CD4-positive, alpha-beta T cell treated with Interleukin-1 beta for 1 hour (primary cell): ENCODE measurements around the gene APOL5.
"Not testable (repeated sequence)": the region's sequence is repeated elsewhere in the genome, so short reads cannot be mapped to it uniquely, and the experiment has no call there.

ENCODE experiments used
- DNase-seq, 2 donors: peaks; one replicate each; pipeline ENCODE4 v3.0.0-alpha.2; 2020 to 2022

APOL5 gene

DNA sequence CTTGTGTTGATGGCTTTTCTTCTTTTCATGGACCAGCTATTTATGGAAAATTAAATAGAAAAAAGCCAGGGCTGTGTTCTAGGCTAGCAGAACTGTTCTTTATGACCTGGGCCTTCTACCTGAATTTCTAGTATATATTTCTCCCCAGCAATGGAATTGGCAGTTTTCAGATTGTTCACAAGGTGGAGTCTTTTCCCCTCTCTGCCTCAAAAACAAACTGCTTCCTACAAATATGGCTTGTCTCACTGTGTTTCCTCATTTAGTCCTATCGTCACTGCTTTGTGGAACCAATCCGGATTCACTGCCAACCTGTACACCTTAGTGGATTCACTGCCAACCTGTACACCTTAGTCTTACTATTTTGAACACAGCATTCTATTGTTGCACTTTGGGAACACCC lies 5.0 kb upstream of the APOL5 start:
- DNase-seq = no peak

DNA sequence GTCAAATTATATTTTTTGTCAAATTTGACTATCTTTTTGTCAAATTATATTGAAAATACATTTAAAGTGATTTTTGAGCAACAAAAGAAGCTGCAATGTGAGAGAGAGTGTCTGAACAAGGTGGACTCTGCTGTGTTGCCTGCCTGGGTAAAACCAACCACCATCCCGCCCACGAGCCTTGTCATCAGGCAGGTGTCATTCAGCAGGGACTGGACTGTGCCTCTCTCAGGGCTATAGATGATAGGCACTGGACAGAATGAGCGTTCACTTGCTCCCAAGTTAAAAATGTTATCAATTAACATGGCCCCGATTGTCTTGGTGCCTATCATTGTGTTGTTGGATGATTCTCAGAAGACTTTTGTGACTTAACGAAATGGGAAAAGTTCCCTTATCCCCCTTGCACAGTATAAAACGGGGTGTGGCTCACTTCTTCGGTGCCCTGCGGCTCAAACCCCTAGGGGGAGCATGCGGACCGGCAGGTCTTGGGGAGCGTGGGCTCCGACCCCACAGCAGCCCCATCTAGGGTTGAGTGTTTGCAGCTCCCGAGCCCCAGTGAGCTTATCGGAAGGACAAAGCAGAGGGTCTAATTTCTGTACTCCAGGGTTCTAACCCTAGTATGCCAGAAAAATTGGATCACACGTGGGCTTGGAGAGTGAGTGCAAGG lies 1.7 kb downstream of the APOL5 start:
- DNase-seq = no peak

DNA sequence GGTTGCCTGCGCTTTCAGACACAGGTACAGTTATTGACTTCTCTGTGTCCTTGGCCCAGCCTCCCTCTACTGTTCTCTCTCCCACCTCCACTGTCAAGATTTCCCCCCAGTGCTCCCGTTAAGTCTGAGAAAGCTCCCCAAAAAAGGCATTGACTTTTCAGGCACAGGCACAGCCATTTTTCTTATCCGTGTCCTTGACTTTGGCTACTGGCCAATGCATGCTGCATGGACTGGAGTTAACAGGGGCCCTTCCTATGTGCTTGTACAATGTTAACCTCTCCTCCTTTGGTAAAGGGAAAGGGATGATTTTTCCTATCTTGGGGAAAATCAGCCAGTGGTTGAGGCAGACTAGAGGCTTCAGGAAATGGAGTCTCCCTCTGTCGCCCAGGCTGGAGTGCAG lies 4.3 kb downstream of the APOL5 start:
- DNase-seq = no peak

- DNase-seq = no peak
These were observed 7.8 kb downstream of the APOL5 start for GRCh38 chr22:35725521-35725920.

DNA sequence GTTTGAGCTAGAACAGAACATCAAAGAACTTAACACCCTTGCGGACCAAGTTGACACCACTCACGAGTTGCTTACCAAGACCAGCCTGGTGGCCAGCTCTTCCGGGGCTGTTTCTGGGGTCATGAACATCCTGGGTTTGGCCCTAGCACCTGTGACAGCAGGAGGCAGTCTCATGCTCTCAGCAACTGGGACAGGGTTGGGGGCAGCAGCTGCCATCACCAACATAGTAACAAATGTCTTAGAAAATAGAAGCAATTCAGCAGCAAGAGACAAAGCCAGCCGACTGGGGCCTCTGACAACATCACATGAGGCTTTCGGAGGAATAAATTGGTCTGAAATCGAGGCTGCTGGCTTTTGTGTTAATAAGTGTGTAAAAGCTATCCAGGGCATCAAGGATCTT lies 8.7 kb downstream of the APOL5 start:
- DNase-seq = no peak

DNA sequence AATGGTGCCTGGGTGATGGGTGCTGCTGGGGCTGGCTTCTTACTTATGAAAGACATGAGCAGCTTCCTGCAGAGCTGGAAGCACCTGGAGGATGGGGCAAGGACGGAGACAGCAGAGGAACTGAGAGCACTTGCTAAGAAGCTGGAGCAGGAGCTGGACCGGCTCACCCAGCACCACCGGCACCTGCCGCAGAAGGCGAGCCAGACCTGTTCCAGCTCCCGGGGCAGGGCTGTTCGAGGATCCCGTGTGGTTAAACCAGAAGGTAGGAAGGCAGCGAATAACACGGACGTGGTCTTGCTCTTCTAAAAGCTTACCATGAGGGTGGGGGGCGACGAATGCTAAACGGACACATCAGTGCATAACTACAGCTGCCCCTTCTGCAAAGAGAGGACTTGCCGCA lies 9.3 kb downstream of the APOL5 start:
- no peak for DNase-seq

DNA sequence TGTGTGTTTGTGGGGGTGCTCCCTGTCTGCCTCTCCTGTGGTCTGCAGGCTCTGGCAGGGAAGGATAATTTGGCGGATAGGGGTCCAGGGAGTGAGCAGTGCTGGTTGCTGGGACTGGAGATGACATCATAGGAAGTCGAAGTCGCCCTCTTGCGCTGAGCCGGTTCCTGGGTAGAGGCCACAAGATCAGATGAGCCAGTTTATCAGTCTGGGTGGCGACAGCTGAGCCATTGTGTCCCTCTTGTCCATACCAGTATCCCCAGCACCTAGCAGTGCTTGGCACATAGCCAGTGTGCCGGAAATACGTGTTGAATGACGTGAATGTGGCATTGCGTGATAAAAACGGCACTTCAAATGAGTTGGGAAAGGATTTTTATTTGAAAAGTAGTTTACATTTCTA lies 9.8 kb downstream of the APOL5 start:
- DNase-seq = no peak

- DNase-seq = peak in 1 of 2 donors; percentile 4
These were observed 11.1 kb downstream of the APOL5 start for GRCh38 chr22:35728639-35729308.

DNA sequence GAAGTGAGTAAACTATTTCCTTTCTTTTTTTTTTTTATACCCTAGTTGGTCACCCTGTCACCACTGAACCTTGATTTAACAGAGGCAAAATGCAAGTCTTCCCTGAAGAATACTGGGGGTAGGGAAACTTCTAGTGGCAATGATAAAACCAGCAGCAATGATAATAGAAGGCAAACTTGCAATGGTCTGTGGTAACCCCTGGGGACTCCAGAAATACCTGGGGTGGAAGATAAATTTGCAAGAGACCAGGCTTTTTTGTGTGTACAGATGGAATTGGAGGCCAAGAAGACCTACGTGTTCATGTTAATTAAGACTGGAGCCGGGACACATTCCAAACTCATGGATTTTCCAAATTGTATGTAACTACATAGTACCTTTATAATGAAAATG lies 11.6 kb downstream of the APOL5 start:
- no peak for DNase-seq

GRCh38 chr22:35731321-35731720 lies 13.6 kb downstream of the APOL5 start:
- no peak for DNase-seq

DNA sequence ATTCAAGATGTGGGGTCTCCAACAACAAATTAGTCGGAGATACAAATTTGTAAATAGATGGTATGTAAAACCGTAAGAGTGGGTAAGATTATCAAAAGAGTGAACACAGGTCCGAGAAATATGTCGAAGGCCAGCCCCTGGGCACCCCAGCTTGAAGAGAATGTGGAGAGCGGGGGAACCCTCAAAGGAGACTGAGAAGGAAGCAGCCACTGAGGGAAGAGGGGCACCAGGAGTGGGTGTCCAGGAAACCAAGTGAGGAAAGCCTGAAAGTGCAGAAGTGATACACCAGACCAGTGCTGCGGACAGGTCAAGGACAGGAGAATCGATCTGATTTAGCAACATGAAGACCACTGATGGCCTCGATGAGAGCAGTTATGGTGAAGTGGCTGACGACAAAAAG lies 14.4 kb downstream of the APOL5 start:
- DNase-seq = no peak

- DNase-seq = no peak
These were observed 15.4 kb downstream of the APOL5 start for GRCh38 chr22:35733036-35733435.

DNA sequence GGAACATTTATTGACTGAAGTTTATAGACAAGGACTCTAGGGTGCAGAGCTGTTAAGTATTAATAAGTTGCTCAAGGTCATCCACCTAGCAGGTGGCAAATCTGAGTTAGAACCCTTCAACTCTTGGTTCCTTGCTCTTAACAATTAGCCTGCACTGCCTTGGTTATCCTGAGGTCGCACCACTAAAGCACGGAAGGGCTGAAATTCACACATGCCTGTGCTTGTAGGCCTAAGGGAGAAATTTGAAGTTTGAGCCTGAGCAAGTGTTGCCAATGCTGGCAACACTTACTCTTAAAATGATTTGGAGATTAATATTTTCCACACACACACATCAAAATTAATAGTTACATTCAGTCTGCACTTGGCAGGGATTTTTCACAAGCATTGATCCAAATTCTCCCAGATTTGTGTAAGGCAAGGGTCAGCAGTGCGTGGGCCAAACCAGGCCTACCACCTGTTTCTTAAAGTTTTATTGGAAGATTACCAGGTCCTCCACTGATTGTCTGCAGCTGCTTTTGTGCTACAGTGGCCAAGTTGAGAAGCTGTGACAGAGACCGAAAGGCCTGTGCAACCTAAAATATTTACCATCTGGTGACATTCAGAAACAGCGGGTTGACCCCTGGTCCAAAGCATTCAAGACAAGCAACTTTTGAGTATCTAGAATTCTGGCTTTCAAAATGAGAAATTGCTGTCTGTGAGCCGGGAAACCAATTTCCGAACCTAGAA lies 16.3 kb downstream of the APOL5 start:
- no peak for DNase-seq

- no peak for DNase-seq
These were observed 16.8 kb downstream of the APOL5 start for GRCh38 chr22:35734517-35734827.

DNA sequence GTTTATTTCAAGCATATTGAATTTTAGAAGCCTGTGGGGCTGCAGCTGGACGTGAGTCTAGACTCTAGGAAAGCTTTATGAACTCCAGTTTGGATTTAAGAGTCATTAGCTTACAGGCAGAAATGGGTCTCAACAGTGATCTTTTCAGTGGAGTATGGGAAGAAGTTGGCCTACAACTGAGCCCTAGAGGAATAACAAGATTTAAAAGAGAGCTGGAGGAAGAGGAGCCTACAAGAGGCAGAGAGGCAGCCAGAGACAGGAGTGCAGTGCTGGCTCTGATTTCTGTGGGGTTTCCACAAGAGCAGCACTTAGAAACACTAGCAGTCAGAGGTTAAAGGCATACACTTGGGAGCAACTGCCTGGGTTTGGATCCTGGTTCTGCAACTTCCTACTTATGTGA lies 17.9 kb downstream of the APOL5 start:
- no peak for DNase-seq

- no peak for DNase-seq
These were observed 18.5 kb downstream of the APOL5 start for GRCh38 chr22:35736166-35736565.

DNA sequence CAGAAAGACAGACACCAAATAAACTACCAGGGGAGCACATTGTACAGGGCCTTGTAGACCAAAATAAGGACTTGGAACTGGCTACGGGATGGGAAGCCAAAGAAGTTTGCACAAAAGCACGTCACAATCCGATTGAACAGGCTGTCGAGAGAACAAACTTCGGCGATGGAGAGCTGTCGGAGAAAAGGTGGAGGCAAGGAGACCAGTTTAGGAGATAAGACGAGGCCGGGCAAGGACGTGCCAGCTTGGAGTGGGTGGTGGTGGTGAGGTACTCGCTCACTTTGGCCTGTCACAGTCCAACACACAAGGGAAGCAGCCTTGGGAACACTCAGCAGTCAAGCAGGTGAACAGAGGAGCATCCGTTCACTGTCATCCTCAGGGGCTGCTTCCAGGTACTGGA lies 19.0 kb downstream of the APOL5 start:
- no peak for DNase-seq

DNA sequence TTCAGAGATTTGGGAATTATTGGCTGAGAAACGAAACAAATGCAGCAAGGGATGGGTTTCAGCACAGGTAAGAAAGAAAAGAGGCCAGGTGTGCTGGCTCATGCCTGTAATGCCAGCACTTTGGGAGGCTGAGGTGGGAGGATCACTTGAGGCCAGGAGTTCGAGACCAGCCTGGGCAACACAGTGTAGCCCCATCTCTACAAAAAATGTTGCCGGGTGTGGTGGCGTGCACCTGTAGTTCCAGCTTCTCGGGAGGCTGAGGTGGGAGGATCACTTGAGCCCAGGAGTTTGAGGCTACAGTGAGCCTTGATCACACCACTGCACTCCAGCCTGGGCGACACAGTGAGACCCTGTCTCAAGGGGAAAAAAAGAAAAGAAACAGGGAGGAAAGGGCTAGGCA lies 20.2 kb downstream of the APOL5 start:
- DNase-seq = not testable (repeated sequence)

DNA sequence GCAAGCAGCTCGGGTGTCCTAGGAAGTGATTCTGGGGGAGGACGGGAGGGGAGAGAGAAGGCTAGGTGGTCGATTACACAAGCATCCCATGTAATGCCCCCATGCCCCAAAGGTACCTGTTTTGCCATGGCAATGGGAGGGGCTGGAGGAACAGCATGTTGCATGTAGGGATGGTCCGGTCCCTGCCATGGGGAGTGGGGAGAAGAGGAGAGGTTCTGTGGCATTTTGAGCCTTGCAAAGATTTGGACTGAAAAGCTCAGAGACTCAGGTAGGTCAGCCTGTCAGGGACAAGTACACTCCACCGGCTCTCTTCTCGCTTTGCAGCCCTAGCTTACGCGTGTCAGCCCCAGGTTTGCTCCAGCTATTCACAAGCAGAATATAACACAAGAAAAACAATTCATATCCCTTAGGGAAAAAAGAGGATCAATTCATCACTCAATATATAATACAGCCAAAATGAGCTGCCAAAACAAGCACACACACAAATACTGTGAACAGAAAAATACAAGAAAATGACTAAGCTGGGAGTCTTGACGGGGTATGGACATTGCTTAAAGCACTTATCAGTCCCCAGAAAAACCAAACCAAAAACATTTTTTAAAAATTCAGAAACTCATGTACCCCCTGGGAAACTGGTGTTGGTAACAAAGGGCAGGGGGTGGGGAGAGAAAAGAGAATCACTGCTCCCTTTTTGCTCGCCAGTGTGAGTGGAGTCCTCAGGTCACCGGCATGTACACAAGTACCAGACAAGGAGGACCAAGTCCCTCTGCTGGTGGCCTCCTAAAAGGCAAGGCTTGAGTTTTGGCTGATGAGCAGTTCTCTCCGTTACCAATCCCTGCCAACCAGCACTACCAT lies 21.6 kb downstream of the APOL5 start:
- peak; percentile 8 to 13 for DNase-seq

DNA sequence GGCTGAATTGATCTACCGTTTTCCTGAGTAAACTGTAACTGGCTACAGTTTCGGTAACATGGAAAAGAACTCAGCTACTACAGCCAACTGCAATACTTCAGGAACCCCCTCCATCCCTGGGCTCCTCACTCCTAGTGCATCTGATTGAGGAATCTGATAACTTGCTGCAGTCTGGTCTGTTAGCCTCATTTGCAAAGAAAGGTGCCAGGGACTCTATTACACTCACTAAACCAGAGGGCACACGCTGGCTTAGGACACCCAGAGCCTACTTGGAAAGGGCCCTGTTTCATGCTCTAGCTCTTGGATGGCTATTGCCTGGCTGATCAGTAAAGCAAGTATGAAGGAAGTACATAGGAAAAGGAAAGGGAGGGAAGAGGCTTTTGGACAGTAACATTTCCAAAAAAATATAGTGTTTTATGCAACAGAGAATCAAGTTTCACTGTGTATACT lies 22.3 kb downstream of the APOL5 start:
- DNase-seq = no peak

DNA sequence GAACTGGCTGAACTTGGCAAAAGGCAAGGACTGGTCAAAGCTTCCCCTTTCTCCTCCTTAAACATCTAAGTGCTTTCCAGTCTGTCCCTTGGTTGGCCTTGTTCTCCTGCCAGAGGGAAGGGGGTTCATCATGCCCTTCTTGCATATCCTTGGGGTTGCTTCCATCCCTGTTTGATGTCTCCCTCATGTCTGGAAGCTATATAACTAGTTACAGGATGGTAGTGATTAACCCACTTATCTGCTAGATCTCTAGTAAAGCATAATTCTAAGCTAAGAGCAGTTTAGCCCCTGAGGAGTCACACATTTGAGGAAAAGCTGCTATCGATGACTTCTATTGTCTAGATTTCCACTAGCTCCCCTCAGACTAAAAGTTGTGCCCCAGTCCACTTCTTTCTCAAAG lies 22.9 kb downstream of the APOL5 start:
- no peak for DNase-seq

DNA sequence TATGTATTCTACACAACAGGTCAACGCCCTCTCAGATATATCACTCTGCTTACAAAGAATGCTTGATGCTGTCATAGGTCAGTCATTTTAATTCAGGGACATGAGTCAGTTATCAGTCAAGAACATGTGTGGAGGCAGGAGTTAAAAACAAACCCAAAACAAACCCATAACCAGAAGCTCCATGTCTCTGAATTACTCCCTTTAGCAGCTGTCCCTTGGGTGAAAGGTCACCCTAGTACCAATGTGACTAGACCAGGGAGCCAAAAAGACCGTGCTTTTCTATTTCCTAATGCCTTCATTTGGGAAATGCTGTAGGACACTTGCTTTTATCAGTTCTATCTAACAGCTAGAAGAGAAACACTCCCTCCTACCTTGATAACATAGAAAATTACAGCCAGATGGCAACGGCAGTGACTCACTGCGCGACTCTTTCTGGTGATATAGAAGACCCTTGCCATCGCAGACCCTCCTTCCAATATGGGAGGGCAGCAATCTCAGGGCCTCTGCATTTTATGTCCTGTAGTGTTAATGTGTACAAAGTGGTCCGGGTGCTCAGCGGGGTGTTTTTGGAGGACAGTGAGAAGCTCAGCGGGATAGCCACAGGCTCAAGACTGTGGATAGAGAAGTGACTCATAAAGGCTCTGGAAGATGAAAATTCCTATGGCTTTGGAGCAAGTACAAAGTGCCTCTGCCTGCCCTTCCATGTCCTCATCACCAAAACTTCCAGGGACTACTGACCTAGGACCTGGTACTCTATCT lies 24.8 kb downstream of the APOL5 start:
- no peak for DNase-seq
